K562 (cell line): Measurements from ENCODE around the gene ORMDL1. TPM values are rescaled to one million over a fixed set of nuclear protein-coding genes. Genes with fewer than 3 reads are reported as not detected.
A peak's percentile ranks its signal among the peaks of the same experiment; 100 is the strongest.

Experiments used
- CXXC5 ChIP-seq: fragments of 250-450 bp; sonication (Bioruptor Pico); IDR thresholded peaks from 2 replicates; pipeline ENCODE4 v1.8.0; 2022; ENCODE audit warnings: inconsistent platforms, mild to moderate bottlenecking, moderate library complexity
- HNRNPL ChIP-seq: fragments of 200-400 bp; formaldehyde crosslinking; IDR thresholded peaks from 2 replicates; pipeline ENCODE4 v1.6.1; 2017; ENCODE audit warnings: low read depth, mild to moderate bottlenecking, low read length
- KDM5B ChIP-seq: fragments of 200-600 bp; sonication (generic); IDR thresholded peaks from 2 replicates; pipeline ENCODE4 v1.6.1; 2012; ENCODE audit warnings: low read depth, mild to moderate bottlenecking, moderate library complexity, low read length, control low read depth, inconsistent platforms; ENCODE audit not compliant: insufficient replicate concordance
- MECOM ChIP-seq: fragments of 250-450 bp; sonication (Bioruptor Pico); IDR thresholded peaks from 2 replicates; pipeline ENCODE4 v1.8.0; 2022; ENCODE audit warnings: inconsistent platforms
- polyA plus RNA-seq, 8 experiments: library from polyadenylated mRNA; depleted of rRNA in 4 of 8; stranded (reverse) in 5 of 8; unstranded in 3 of 8; fragments of >200 nt; fragmentation: Nextera tagmentation in 2 of 8; fragmentation: Illumina TruSeq in 1 of 8; extraction: Ambion mirVana in 2 of 8; extraction: Trizol in 1 of 8; gene quantifications; 2 replicates each; pipeline versions ENCODE4 v1.2.1 to v1.2.3, GENCODE V29; 2011 to 2014; ENCODE audit warnings: inconsistent platforms in 1 of 8, missing spikeins in 1 of 8
- total RNA-seq, 7 experiments: library from RNA; depleted of rRNA in 6 of 7; stranded (reverse); fragments of >200 nt in 6 of 7; fragmentation: Illumina TruSeq in 2 of 7; extraction: Trizol in 2 of 7; gene quantifications; 2 replicates each; pipeline versions ENCODE4 v1.2.1 to v1.2.3, GENCODE V29; 2011 to 2021; ENCODE audit warnings: low replicate concordance in 1 of 7
- TF ChIP-seq, protein P1 (sequence below): fragments of 450-650 bp; IDR thresholded peaks from 2 replicates; pipeline ENCODE4 v1.6.1; 2016; ENCODE audit warnings: mild to moderate bottlenecking, moderate library complexity
- TF ChIP-seq, protein P2 (sequence below): sonication (generic); formaldehyde crosslinking; IDR thresholded peaks from 2 replicates; pipeline ENCODE4 v1.8.0; 2022; ENCODE audit warnings: mild to moderate bottlenecking, missing genetic modification reagents
- TF ChIP-seq, protein P3 (sequence below): fragments of 200-400 bp; formaldehyde crosslinking; IDR thresholded peaks from 2 replicates; pipeline ENCODE4 v1.6.1; 2017; ENCODE audit warnings: mild to moderate bottlenecking, low read depth, low read length, moderate library complexity

The ORMDL1 gene
- total and polyA plus RNA-seq, 9 of the 15 experiments (the other 6 are each of a cell fraction or from before 2014, with no cell fraction given) = 35.1 to 74.2 (median 50.0) TPM

DNA sequence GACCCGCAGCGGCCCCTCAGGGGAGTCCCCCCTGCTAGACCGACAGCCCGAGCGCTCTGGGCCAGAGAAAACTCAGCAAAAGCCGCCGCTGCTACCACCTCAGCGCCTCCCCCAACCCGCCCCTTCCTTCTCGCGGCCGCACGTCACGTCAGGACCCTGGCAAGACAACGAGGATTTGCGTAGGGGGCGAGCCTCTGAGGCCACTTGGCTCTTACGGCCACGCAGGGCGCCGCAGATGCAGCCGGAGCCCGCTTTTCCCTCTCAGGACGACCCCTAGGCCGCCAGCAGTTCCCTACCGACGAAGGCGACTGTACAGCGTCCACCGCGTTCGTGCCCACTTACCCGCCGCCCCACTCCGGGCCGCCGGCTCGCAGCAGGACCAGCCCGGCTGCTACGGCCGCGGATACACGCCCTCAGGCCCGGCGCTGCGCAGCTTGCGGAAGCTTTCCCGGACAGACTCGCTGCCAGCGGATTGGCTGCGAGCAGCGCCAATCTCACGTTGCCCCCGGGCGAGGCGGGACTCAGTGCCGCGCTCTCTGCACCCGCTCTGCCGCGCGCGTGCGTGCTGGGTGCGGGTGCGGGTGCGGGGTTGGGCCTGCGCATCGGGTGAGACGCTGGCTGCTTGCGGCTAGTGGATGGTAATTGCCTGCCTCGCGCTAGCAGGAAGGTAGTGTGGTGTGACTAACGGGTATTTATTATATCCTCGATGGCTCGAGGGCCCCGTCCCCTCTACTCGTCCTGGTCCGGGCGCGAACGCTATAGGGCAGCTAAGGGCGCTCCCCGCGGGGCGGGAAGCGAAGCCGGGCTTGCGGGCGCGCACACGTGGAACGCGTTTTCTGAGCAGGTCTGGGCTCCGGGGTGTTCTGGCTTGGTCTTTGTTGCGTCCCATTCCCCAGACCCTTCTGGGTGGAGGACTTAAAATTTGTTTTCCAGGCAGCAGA, at the start of gene ORMDL1, which contains the start of gene PMS1 (continued):
- TF ChIP-seq, protein P1, sequence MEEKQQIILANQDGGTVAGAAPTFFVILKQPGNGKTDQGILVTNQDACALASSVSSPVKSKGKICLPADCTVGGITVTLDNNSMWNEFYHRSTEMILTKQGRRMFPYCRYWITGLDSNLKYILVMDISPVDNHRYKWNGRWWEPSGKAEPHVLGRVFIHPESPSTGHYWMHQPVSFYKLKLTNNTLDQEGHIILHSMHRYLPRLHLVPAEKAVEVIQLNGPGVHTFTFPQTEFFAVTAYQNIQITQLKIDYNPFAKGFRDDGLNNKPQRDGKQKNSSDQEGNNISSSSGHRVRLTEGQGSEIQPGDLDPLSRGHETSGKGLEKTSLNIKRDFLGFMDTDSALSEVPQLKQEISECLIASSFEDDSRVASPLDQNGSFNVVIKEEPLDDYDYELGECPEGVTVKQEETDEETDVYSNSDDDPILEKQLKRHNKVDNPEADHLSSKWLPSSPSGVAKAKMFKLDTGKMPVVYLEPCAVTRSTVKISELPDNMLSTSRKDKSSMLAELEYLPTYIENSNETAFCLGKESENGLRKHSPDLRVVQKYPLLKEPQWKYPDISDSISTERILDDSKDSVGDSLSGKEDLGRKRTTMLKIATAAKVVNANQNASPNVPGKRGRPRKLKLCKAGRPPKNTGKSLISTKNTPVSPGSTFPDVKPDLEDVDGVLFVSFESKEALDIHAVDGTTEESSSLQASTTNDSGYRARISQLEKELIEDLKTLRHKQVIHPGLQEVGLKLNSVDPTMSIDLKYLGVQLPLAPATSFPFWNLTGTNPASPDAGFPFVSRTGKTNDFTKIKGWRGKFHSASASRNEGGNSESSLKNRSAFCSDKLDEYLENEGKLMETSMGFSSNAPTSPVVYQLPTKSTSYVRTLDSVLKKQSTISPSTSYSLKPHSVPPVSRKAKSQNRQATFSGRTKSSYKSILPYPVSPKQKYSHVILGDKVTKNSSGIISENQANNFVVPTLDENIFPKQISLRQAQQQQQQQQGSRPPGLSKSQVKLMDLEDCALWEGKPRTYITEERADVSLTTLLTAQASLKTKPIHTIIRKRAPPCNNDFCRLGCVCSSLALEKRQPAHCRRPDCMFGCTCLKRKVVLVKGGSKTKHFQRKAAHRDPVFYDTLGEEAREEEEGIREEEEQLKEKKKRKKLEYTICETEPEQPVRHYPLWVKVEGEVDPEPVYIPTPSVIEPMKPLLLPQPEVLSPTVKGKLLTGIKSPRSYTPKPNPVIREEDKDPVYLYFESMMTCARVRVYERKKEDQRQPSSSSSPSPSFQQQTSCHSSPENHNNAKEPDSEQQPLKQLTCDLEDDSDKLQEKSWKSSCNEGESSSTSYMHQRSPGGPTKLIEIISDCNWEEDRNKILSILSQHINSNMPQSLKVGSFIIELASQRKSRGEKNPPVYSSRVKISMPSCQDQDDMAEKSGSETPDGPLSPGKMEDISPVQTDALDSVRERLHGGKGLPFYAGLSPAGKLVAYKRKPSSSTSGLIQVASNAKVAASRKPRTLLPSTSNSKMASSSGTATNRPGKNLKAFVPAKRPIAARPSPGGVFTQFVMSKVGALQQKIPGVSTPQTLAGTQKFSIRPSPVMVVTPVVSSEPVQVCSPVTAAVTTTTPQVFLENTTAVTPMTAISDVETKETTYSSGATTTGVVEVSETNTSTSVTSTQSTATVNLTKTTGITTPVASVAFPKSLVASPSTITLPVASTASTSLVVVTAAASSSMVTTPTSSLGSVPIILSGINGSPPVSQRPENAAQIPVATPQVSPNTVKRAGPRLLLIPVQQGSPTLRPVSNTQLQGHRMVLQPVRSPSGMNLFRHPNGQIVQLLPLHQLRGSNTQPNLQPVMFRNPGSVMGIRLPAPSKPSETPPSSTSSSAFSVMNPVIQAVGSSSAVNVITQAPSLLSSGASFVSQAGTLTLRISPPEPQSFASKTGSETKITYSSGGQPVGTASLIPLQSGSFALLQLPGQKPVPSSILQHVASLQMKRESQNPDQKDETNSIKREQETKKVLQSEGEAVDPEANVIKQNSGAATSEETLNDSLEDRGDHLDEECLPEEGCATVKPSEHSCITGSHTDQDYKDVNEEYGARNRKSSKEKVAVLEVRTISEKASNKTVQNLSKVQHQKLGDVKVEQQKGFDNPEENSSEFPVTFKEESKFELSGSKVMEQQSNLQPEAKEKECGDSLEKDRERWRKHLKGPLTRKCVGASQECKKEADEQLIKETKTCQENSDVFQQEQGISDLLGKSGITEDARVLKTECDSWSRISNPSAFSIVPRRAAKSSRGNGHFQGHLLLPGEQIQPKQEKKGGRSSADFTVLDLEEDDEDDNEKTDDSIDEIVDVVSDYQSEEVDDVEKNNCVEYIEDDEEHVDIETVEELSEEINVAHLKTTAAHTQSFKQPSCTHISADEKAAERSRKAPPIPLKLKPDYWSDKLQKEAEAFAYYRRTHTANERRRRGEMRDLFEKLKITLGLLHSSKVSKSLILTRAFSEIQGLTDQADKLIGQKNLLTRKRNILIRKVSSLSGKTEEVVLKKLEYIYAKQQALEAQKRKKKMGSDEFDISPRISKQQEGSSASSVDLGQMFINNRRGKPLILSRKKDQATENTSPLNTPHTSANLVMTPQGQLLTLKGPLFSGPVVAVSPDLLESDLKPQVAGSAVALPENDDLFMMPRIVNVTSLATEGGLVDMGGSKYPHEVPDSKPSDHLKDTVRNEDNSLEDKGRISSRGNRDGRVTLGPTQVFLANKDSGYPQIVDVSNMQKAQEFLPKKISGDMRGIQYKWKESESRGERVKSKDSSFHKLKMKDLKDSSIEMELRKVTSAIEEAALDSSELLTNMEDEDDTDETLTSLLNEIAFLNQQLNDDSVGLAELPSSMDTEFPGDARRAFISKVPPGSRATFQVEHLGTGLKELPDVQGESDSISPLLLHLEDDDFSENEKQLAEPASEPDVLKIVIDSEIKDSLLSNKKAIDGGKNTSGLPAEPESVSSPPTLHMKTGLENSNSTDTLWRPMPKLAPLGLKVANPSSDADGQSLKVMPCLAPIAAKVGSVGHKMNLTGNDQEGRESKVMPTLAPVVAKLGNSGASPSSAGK = peak; percentile 87
- TF ChIP-seq, protein P2, sequence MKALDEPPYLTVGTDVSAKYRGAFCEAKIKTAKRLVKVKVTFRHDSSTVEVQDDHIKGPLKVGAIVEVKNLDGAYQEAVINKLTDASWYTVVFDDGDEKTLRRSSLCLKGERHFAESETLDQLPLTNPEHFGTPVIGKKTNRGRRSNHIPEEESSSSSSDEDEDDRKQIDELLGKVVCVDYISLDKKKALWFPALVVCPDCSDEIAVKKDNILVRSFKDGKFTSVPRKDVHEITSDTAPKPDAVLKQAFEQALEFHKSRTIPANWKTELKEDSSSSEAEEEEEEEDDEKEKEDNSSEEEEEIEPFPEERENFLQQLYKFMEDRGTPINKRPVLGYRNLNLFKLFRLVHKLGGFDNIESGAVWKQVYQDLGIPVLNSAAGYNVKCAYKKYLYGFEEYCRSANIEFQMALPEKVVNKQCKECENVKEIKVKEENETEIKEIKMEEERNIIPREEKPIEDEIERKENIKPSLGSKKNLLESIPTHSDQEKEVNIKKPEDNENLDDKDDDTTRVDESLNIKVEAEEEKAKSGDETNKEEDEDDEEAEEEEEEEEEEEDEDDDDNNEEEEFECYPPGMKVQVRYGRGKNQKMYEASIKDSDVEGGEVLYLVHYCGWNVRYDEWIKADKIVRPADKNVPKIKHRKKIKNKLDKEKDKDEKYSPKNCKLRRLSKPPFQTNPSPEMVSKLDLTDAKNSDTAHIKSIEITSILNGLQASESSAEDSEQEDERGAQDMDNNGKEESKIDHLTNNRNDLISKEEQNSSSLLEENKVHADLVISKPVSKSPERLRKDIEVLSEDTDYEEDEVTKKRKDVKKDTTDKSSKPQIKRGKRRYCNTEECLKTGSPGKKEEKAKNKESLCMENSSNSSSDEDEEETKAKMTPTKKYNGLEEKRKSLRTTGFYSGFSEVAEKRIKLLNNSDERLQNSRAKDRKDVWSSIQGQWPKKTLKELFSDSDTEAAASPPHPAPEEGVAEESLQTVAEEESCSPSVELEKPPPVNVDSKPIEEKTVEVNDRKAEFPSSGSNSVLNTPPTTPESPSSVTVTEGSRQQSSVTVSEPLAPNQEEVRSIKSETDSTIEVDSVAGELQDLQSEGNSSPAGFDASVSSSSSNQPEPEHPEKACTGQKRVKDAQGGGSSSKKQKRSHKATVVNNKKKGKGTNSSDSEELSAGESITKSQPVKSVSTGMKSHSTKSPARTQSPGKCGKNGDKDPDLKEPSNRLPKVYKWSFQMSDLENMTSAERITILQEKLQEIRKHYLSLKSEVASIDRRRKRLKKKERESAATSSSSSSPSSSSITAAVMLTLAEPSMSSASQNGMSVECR (CRISPR knock-in tag) = peak; percentile 29; the same call in 1 of the 2 replicates
- TF ChIP-seq KDM5B (peak; percentile 75), CXXC5 (CRISPR knock-in tag) (peak; percentile 98), HNRNPL (peak; percentile 95; the same call in 1 of the 2 replicates), MECOM (CRISPR knock-in tag) (no peak)
- TF ChIP-seq, protein P3, sequence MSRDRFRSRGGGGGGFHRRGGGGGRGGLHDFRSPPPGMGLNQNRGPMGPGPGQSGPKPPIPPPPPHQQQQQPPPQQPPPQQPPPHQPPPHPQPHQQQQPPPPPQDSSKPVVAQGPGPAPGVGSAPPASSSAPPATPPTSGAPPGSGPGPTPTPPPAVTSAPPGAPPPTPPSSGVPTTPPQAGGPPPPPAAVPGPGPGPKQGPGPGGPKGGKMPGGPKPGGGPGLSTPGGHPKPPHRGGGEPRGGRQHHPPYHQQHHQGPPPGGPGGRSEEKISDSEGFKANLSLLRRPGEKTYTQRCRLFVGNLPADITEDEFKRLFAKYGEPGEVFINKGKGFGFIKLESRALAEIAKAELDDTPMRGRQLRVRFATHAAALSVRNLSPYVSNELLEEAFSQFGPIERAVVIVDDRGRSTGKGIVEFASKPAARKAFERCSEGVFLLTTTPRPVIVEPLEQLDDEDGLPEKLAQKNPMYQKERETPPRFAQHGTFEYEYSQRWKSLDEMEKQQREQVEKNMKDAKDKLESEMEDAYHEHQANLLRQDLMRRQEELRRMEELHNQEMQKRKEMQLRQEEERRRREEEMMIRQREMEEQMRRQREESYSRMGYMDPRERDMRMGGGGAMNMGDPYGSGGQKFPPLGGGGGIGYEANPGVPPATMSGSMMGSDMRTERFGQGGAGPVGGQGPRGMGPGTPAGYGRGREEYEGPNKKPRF = 0 out of 2 replicates have a peak, but pooled peaks have one; percentile 36
